Medulla oblongata (tissue), 1 donor: ENCODE measurements around the gene OR51G1.
"Not testable (repeated sequence)": the region's sequence is repeated elsewhere in the genome, so short reads cannot be mapped to it uniquely, and the experiment has no call there.

Experiments used
- DNase-seq: peaks from one replicate; pipeline ENCODE4 v3.0.0-alpha.2; 2015; ENCODE audit errors: extremely low spot score

Gene OR51G1, protein sequence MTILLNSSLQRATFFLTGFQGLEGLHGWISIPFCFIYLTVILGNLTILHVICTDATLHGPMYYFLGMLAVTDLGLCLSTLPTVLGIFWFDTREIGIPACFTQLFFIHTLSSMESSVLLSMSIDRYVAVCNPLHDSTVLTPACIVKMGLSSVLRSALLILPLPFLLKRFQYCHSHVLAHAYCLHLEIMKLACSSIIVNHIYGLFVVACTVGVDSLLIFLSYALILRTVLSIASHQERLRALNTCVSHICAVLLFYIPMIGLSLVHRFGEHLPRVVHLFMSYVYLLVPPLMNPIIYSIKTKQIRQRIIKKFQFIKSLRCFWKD

DNA sequence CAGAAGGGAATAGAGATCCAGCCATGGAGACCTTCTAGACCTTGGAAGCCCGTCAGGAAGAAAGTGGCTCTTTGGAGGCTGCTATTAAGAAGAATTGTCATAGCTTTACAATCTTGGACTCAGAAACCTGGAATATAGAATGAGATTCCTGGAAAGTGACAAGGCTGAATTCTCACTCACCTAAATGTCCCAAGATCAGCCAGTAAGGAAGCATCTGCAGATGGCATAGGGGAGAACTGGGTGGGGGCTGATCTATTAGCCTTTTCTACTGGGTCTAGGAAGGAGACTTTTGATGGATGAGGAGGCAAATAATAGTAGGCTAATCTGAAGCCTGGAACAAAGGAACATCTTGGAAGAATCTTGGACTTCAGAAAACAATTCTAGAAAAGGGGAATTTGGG, at the start of gene OR51G1:
TSS of gene OR51G1 (minus strand) at position 101 of the 400 bp plus-strand sequence. CDS start at position 101, 0 bp downstream.
- no peak for DNase-seq

DNA sequence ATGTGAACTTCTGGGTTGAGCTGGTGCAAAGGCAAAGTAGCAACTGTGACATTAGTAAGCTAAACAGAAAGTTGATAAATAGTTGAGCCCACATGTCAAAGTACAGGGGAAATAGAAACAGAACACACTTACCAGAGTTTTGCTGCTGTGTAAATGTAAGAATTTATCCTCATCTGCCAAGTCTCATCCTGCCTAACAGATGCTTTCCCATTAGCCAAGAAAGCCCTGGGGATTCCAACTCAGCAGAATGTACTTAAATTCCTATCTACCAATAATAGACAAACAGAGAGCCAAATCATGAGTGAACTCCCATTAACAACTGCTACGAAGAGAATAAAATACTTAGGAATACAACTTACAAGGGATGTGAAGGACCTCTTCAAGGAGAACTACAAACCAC, 38.7 kb upstream of the OR51G1 start:
- no peak for DNase-seq

DNA sequence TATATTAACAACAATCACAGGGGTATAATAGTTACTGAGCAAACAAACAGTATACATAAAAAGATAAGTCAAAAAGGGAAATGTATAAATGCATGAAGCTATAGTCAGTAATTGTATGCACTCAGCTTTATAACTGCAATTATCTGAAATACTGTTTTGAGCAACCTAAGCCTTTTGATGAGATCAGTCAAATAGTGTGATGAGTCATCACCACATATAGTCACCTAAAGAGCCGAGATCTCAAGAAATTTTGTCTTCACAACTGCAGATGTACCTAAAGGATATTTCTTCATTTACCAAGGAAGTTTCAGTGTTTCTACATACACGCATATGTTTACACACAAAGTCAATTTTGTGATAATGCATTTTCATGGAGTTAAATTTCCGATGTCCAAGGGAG, 36.7 kb upstream of the OR51G1 start:
- DNase-seq = no peak

DNA sequence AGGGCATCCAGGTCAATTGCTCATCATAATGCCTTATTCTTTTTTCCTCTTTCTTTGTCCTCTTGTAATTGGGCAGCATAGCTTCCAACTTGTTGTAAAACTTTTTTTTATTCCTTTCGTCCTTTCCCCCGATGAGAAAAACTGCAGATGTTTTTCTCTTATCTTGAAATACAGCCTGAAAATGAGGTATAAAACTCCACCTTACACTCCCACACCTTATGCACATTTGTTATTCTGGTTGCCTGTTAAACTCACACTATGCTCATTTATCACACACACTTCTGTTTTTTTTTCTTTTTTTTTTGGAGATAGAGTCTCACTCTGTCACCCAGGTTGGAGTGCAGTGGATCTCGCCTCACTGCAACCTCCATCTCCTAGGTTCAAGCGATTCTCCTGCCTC, 33.3 kb upstream of the OR51G1 start:
- no peak for DNase-seq

DNA sequence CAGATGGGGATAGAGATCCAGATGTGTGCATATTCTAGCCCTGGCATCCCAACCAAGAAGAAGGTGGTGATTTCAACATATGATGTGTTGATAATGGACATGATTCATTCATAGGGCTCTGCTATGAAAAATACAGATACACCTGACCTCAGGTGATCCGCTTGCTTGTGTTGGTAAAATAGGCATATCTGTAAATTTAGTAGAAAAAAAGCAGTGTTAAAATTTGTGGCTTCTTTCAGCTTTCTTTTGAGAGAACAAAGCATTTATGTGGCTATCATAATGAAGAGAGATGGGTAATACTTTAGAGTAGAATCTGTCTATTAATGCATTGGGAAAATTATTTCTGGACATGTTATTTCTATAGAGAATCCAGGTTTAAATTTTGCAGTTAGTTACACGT, 31.5 kb upstream of the OR51G1 start, which contains the start of gene OR51A2:
TSS of gene OR51A2 (minus strand) at position 101 of the 400 bp plus-strand sequence. CDS start at position 101, 0 bp downstream.
- DNase-seq = not testable (repeated sequence)

DNA sequence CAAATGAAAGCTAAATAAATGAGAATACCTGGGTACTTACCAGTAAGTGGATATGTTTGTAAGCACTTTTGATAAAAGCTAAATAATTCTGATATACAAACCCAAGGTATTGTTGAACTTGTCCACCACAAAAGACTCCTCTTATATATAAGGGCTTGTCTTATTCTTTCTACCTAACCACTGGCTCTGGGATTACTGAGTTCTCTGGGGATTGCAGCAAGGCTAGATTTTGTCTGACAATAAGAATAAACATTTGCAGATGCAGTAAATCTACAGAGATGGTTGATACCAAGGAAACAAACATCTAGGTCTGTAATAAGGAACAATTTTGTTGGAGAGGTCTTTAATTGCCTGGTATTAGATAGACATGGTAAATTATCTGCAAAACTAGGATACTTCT, 23.4 kb upstream of the OR51G1 start, which contains the start of gene OR51A4:
TSS of gene OR51A4 (minus strand) at position 101 of the 400 bp plus-strand sequence. CDS start 505 bp downstream, outside the sequence.
- no peak for DNase-seq

DNA sequence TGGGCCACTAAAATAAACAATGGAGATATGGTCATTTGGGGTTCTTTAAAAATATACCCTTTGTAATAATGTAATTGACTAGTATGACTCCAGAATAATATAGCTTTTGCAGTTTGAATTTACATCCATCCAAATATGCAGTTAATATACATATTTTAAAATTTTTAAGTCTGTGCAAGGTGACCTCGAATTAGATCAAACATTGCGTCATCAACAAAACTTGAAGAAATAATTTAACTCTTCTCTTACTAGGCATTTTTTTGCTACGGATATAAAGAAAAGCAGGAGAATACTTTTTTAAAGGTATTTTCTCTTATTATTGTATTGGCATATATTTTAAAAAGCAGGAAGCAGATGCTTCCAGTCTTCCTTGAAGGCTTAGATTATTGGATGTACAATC, 12.6 kb upstream of the OR51G1 start:
- no peak for DNase-seq

DNA sequence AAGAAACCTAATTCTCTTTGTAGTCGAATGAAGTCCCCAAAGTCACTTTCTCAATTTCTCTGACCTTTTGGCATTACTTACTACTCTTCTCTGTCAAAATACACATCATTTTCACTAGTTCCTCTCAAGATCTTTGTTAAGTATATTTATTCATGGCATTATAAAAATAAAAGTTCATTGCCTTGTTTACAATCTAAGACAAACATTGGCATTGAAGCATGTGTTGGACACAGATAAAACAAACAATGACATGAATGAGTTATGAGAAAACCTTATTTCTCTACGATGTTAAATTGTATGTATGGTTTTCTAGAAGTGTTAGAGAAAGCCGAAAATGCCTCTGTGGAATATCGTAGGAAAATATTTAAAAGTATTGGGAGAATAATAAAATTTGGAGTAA, 8.6 kb upstream of the OR51G1 start:
- no peak for DNase-seq

DNA sequence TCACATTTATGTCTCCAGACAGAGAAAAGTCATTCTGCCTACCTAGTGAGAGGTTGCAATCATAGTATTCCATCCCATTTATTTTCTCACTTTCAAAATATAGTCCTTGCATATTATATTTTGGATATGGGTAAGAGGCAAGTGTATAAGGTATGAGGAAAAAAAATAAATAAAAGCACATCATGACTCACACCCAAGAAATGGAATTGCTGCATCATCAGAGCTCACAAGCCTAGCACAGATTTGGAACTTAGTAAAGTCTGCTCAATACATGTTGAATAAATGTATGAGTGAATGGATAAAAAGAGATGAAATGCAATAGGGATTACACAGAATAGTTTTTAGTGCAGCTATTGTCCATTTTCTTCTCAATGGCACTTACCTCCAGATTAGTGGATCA, 2.5 kb upstream of the OR51G1 start:
- DNase-seq = no peak

DNA sequence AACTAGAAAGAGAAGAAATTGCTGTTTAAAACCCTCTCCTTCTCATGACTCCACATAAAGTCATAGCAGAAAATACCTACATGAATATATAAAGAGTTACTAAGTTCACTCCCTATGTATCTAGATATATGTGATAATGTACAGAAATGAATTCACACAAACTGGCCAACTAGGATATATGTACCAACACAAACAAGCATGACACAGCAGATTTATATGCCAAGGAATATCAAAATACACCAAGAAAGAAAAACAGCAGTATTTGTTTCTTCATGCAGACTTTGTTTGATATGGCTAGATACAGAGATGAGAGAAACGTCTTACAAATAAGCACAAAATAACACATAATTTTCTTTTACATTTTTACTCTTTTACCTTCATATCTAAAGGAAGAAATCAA, 1.8 kb downstream of the OR51G1 start:
- DNase-seq = no peak

DNA sequence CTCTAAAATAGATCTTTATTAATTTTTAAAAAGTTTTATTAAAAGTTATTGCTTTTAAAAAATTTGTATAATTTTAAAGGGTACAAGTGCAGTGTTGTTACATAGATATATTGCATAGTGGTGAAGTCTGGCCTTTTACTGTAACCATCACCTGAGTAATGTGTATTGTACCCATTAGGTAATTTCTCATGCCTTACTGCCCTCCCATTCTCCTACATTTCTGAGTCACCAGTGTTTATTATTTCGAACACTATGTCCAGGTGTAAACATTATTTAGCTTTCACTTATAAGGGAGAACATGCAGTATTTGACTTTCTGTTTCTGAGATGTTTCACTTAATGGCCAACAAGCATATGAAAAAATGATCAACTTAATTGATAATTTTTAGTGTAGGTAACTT, 2.3 kb downstream of the OR51G1 start:
- DNase-seq = no peak

DNA sequence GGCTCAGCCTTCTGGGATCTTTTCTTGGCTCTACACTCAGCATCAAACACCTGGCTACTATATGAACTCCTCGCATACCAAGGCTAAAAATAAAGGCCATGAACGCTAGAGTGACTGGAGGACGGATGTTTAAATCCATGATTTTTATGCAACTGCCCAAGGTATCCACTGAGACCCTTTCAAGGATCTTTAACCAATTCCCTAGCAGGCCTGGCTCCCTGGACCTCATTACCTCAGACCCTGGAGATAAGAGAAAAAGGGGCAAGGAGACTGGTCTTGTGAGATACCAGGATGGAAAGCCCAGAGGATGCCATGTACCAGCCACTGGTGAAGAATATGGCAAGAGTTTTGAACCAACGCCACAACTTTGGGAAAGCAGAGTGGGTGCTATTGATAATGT, 4.9 kb downstream of the OR51G1 start, which contains the start of gene OR51G2:
TSS of gene OR51G2 (minus strand) at position 101 of the 400 bp plus-strand sequence. CDS start 3,687 bp downstream, outside the sequence.
- DNase-seq = no peak

DNA sequence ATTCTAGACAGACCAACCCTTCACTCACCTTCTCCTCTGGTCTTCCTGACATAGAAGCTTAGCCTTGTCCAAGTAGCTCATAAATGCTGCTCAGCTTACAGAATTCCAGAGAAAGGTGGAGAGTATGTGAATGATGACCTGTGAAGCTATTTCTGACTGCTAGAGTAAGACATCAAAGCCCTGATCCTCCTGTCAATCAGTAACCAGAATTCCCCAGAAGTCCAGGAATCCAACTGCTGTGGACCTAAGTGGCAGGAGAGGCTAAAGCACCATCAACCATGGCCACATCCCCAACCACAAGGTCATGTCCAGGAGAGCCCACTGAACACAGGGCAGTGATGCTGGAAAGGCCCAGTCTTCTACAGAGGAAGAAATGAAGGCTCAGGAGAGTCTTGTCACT, 7.6 kb downstream of the OR51G1 start:
- DNase-seq = no peak

DNA sequence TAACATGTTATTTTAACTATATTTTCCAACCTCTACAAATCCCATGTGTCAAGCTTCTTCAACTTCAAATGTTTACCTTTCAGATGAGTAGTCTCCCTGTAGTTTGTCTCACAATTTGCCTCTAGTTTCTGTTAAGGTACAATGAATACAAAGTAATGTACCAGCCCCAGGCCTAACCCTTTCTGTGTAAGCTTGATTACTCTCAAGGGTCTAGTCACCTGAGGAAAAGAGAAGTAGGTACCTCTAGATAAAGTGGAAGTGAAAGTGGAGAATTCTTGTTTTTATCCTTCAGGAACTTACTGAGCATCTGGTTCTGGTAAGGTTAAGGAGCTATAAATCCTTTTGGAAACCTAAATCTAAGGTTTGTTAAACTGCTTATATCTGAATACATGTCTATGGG, 20.7 kb downstream of the OR51G1 start, which contains the start of gene OR51A7:
TSS of gene OR51A7 (plus strand) at position 300 of the 400 bp plus-strand sequence. CDS start 3,587 bp downstream, outside the sequence.
- DNase-seq = no peak

DNA sequence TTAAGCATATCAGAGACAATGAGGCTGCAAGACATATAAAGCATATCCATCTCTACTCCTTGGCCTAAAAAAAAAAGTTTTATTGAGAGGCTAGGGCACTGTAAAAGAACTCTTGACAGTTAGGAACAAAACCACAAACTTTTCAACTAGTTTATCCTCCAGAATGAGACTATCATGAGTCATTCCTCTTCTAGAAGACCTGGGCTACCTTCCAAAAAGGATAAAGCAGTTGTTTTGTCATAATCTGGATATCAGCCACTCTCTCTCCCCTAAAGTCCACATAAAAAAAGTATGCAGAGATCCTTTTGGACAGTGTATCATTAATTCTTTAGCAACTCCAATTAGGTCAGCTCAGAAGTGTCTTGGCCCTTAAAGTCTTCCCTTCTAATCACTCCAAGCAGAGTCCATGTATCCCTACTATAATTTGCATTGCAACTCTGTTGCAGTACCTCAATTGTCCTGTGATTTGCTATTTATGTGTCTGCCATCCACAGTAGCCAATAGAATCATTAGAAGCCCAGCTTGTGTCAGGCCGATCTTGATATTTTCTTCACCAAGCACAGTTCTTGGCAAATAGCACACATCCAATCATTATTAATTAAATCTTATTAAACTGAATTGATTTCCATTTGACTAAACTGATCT, 32.0 kb downstream of the OR51G1 start:
- no peak for DNase-seq

DNA sequence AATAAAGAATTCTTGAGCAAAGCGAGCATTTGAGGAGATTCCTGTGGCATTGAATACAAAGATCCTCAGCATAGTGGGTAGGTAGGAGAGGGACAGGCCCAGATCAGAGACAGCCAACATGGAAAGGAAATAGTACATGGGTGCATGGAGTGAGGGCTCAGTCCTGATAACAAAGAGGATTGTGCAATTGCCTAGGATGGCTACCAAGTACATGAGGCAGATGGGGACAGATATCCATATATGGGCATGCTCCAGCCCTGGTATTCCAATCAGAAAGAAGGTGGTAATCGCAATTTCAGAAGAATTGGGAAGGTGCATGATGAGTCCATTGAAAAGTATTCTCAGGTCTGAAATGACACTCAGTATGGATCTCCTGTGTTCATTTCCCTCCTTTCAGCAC, 33.9 kb downstream of the OR51G1 start:
- DNase-seq = no peak

DNA sequence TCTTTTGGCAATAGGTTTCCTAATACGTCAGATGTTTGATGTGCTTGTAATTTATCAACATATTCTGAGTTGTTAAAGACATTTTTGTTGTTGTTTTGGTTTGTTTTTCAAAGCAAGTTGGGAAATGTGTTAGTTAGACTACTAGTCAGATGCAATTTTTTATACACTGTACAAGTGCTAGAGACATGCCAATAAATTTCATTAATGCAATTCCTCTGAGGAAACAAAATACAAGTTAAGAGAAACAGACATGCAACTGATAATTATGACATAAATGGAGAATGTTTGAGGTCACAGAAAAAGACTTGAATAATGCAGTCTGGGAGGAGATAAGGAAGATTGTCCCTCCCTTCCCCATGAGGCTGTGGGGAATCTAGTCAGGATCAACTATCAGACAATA, 36.5 kb downstream of the OR51G1 start:
- no peak for DNase-seq

DNA sequence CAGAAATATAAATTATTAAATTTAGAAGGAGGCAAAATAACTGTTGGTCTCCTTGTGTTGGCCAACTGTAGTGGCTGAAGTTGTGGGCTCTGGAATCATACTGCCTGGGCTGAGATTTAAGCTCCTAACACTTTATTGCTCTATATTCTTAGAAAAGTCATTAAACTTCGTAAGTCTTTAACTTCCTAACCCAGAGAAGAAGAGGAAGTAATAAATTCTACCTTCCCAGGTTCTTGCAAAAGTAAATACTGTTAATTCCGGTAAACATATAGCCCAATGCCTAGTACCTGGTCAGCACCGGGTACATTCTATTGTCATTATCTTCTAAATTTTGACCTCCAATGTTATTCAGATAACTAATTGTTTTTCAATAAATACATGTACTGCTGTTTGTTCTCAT, 38.0 kb downstream of the OR51G1 start:
- no peak for DNase-seq

DNA sequence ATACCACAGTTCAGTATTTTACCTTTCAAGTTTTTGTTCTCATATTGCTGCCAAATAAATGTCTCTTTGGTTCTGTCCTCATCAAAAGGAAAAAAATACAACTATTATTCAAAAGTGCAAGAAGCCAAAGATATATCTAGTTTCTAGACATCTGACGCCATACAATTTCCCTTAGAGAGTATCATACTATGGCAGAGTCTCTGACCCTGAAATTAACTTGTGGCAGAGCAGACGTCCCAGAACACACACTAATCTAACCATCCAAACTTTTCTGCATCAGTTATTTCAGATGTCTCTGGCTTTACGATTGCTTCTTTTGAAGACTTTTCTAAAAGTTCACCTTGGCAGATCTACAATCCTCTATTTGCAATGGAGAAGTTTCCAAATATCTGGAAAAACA, 39.8 kb downstream of the OR51G1 start:
- no peak for DNase-seq

DNA sequence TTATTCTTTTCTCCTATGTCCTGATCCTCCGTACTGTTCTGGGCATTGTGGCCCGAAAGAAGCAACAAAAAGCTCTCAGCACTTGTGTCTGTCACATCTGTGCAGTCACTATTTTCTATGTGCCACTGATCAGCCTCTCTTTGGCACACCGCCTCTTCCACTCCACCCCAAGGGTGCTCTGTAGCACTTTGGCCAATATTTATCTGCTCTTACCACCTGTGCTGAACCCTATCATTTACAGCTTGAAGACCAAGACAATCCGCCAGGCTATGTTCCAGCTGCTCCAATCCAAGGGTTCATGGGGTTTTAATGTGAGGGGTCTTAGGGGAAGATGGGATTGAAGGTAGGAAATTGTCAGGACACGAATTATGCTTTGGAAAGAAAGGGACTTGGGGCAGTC, 41.6 kb downstream of the OR51G1 start:
- DNase-seq = no peak

DNA sequence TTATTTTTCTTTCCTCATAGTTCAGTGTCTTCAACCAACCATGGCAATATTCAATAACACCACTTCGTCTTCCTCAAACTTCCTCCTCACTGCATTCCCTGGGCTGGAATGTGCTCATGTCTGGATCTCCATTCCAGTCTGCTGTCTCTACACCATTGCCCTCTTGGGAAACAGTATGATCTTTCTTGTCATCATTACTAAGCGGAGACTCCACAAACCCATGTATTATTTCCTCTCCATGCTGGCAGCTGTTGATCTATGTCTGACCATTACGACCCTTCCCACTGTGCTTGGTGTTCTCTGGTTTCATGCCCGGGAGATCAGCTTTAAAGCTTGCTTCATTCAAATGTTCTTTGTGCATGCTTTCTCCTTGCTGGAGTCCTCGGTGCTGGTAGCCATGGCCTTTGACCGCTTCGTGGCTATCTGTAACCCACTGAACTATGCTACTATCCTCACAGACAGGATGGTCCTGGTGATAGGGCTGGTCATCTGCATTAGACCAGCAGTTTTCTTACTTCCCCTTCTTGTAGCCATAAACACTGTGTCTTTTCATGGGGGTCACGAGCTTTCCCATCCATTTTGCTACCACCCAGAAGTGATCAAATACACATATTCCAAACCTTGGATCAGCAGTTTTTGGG, 42.2 kb downstream of the OR51G1 start, which contains the start of gene OR51T1:
TSS of gene OR51T1 (plus strand) at position 41 of the 641 bp plus-strand sequence. CDS start at position 41, 0 bp downstream.
- no peak for DNase-seq

DNA sequence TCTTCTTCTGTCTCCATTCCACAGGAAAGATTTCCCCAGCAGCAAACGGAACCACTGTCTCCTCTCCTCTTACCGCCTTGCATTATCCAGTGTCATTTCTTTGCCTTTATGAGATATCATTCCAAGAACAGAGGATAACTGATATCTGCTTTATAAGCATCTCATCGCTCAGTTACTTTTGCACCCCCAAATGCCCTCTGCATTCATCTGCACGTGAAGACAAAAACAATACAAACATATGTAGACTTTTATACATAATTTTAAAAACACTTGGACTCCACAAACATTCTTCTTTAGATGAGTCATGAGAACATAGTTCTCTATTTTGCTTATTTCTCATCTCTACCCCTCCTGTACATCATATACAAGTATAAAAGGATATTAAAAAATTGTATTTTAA, 43.0 kb downstream of the OR51G1 start:
- no peak for DNase-seq
